Measurements from ENCODE around the gene ARHGAP19. TPM values are rescaled to one million over a fixed set of nuclear protein-coding genes. Genes with fewer than 3 reads are reported as not detected.

The ARHGAP19 gene
- total and polyA plus RNA-seq, 2 donors (not counting 1 experiment from before 2014, with no cell fraction given): 5.6 to 7.4 TPM

DNA sequence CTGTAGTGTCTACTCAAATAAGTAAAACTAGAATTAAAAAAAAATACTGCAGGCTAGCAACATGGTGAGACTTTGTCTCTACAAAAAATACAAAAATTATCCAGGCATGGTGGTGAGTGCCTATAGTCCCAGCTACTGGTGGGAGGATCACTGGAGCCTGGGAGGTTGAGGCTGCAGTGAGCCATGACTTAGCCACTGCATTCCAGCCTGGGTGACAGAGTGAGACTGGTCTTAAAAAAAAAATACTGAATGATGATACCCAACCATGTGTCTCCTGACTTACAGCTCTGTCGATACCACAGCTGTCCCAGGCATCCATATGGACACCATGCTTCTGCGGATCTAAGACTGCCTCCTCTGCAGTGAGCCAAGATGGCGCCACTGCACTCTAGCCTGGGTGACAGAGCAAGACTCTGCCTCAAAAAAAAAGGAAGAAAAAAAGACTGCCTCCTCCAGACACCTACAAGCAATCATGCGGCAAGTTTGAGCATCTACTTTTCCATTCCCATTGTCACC, 18.7 kb upstream of the ARHGAP19 start:
- H3K9me3 ChIP-seq (ENCODE audit: control insufficient read depth, insufficient read depth, low read depth, low read length): no peaks in the 10 kb centered on the region
- H3K9ac ChIP-seq (ENCODE audit: insufficient read depth, low read length): no peak overlapping the region
- no peaks in the 10 kb centered on the region for H3K79me2 ChIP-seq (ENCODE audit: control insufficient read depth, insufficient read depth, low read length)
- H3K4me2 ChIP-seq (ENCODE audit: extremely low read depth, insufficient read depth, low read length): no peak overlapping the region
- H4K20me1 ChIP-seq (ENCODE audit: control insufficient read depth, extremely low read depth, insufficient read depth, low read length): no peaks in the 10 kb centered on the region
- TF ChIP-seq, protein P1, sequence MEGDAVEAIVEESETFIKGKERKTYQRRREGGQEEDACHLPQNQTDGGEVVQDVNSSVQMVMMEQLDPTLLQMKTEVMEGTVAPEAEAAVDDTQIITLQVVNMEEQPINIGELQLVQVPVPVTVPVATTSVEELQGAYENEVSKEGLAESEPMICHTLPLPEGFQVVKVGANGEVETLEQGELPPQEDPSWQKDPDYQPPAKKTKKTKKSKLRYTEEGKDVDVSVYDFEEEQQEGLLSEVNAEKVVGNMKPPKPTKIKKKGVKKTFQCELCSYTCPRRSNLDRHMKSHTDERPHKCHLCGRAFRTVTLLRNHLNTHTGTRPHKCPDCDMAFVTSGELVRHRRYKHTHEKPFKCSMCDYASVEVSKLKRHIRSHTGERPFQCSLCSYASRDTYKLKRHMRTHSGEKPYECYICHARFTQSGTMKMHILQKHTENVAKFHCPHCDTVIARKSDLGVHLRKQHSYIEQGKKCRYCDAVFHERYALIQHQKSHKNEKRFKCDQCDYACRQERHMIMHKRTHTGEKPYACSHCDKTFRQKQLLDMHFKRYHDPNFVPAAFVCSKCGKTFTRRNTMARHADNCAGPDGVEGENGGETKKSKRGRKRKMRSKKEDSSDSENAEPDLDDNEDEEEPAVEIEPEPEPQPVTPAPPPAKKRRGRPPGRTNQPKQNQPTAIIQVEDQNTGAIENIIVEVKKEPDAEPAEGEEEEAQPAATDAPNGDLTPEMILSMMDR (conservative IDR thresholded peaks at IDR 0.05 in 1 of 2, IDR thresholded peaks at IDR 0.05 in 1 of 2; ENCODE audit: low read depth in 1 of 2, low read length in 2 of 2): no peak
- no peak for TF ChIP-seq EZH2 (IDR thresholded peaks at IDR 0.05; ENCODE audit: low read length, missing control alignments)
- DNase-seq (ENCODE audit: low read depth in 2 of 2): no peak
- H3K4me3 ChIP-seq (replicated peaks in 1 of 4; ENCODE audit: control extremely low read depth in 1 of 4, insufficient read depth in 1 of 4, low read depth in 3 of 4, low read length in 4 of 4): no peak overlapping the region
- H3K27me3 ChIP-seq (ENCODE audit: control insufficient read depth, insufficient read depth, low read length): peaks cover 3% of the 10 kb centered on the region
- no peak overlapping the region for H3K27ac ChIP-seq (ENCODE audit: insufficient read depth, low read length)
- H3K36me3 ChIP-seq (ENCODE audit: control insufficient read depth, insufficient read depth, low read length): no peaks in the 10 kb centered on the region
- no peaks in the 10 kb centered on the region for H3K4me1 ChIP-seq (ENCODE audit: control insufficient read depth, extremely low read depth, insufficient read depth, low read length)
- H2AFZ ChIP-seq (ENCODE audit: low read length): no peak overlapping the region

GRCh38 chr10:97307866-97308780, 15.7 kb upstream of the ARHGAP19 start:
- Histone ChIP-seq H3K9me3 (ENCODE audit: control insufficient read depth, insufficient read depth, low read depth, low read length) (no peaks in the 10 kb centered on the region), H3K27me3 (ENCODE audit: control insufficient read depth, insufficient read depth, low read length) (peaks cover 3% of the 10 kb centered on the region), H3K36me3 (ENCODE audit: control insufficient read depth, insufficient read depth, low read length) (no peaks in the 10 kb centered on the region), H2AFZ (ENCODE audit: low read length) (no peak overlapping the region), H3K4me3 (replicated peaks in 1 of 4; ENCODE audit: control extremely low read depth in 1 of 4, insufficient read depth in 1 of 4, low read depth in 3 of 4, low read length in 4 of 4) (no peak overlapping the region), H3K4me1 (ENCODE audit: control insufficient read depth, extremely low read depth, insufficient read depth, low read length) (no peaks in the 10 kb centered on the region), H3K27ac (ENCODE audit: insufficient read depth, low read length) (no peak overlapping the region), H4K20me1 (ENCODE audit: control insufficient read depth, extremely low read depth, insufficient read depth, low read length) (no peaks in the 10 kb centered on the region), H3K9ac (ENCODE audit: insufficient read depth, low read length) (no peak overlapping the region), H3K4me2 (ENCODE audit: extremely low read depth, insufficient read depth, low read length) (no peak overlapping the region), H3K79me2 (ENCODE audit: control insufficient read depth, insufficient read depth, low read length) (no peaks in the 10 kb centered on the region)
- no peak for DNase-seq (ENCODE audit: low read depth in 2 of 2)
- TF ChIP-seq, protein P1 (conservative IDR thresholded peaks at IDR 0.05 in 1 of 2, IDR thresholded peaks at IDR 0.05 in 1 of 2; ENCODE audit: low read depth in 1 of 2, low read length in 2 of 2): no peak
- TF ChIP-seq EZH2 (IDR thresholded peaks at IDR 0.05; ENCODE audit: low read length, missing control alignments): no peak

DNA sequence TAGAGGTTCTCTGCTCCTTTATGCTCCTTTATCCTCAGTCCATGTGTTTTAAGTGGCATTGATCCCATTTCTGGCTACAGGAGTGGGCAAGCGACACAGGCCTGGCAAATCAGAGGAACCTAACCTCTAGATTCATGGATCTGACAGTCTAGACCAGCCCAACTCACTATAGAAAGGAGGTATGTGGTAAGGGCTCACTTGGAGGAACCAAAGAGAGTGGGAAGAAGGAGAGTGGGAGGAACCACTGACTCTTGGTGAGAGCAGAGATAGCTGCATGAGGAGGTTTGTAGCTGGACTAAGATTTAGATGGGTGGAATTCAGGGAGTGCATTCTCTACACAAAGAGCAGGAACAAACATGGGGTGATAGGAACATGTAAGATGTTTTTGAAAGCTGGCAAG, 15.0 kb upstream of the ARHGAP19 start:
- no peaks in the 10 kb centered on the region for H3K4me1 ChIP-seq (ENCODE audit: control insufficient read depth, extremely low read depth, insufficient read depth, low read length)
- no peaks in the 10 kb centered on the region for H3K9me3 ChIP-seq (ENCODE audit: control insufficient read depth, insufficient read depth, low read depth, low read length)
- H2AFZ ChIP-seq (ENCODE audit: low read length): no peak overlapping the region
- H3K9ac ChIP-seq (ENCODE audit: insufficient read depth, low read length): no peak overlapping the region
- no peaks in the 10 kb centered on the region for H4K20me1 ChIP-seq (ENCODE audit: control insufficient read depth, extremely low read depth, insufficient read depth, low read length)
- no peak for DNase-seq (ENCODE audit: low read depth in 2 of 2)
- TF ChIP-seq EZH2 (IDR thresholded peaks at IDR 0.05; ENCODE audit: low read length, missing control alignments): no peak
- TF ChIP-seq, protein P1 (conservative IDR thresholded peaks at IDR 0.05 in 1 of 2, IDR thresholded peaks at IDR 0.05 in 1 of 2; ENCODE audit: low read depth in 1 of 2, low read length in 2 of 2): no peak
- H3K4me3 ChIP-seq (replicated peaks in 1 of 4; ENCODE audit: control extremely low read depth in 1 of 4, insufficient read depth in 1 of 4, low read depth in 3 of 4, low read length in 4 of 4): no peak overlapping the region
- H3K79me2 ChIP-seq (ENCODE audit: control insufficient read depth, insufficient read depth, low read length): no peaks in the 10 kb centered on the region
- peaks cover 3% of the 10 kb centered on the region for H3K27me3 ChIP-seq (ENCODE audit: control insufficient read depth, insufficient read depth, low read length)
- no peaks in the 10 kb centered on the region for H3K36me3 ChIP-seq (ENCODE audit: control insufficient read depth, insufficient read depth, low read length)
- no peak overlapping the region for H3K4me2 ChIP-seq (ENCODE audit: extremely low read depth, insufficient read depth, low read length)
- no peak overlapping the region for H3K27ac ChIP-seq (ENCODE audit: insufficient read depth, low read length)
